HL-60 (cell line): ENCODE data around the gene POLE.

ENCODE experiments used
- DNase-seq, 2 experiments: peaks; one replicate each; pipeline ENCODE4 v3.0.0-alpha.2; 2010 to 2020; ENCODE audit warnings: low read depth in 1 of 2, low spot score in 1 of 2
- H3K27ac ChIP-seq: fragments of 250-450 bp; sonication (Bioruptor Pico); replicated peaks from 2 replicates; pipeline ENCODE4 v1.5.1; 2020; ENCODE audit warnings: mild to moderate bottlenecking, moderate library complexity
- H3K27me3 ChIP-seq: fragments of 250-450 bp; sonication (Bioruptor Pico); 2 replicates; pipeline ENCODE4 v1.5.1; 2021; ENCODE audit warnings: mild to moderate bottlenecking, moderate library complexity; ENCODE audit not compliant: insufficient read depth, poor library complexity, severe bottlenecking
- H3K4me3 ChIP-seq: replicated peaks from 2 replicates; pipeline ENCODE4 v1.5.1; 2011; ENCODE audit warnings: mild to moderate bottlenecking, control low read depth, low read length; ENCODE audit not compliant: insufficient read depth
- CTCF ChIP-seq: IDR thresholded peaks from one replicate; pipeline ENCODE4 v1.5.1; 2011; ENCODE audit warnings: low read length, control low read depth, inconsistent platforms; ENCODE audit not compliant: insufficient read depth
- GABPA ChIP-seq: IDR thresholded peaks from 2 replicates; pipeline ENCODE4 v1.6.1; 2012; ENCODE audit warnings: low read depth
- POLR2AphosphoS5 ChIP-seq: IDR thresholded peaks from 2 replicates; pipeline ENCODE4 v1.6.1; 2012; ENCODE audit warnings: low read depth
- REST ChIP-seq: IDR thresholded peaks from 2 replicates; pipeline ENCODE4 v1.6.1; 2012; ENCODE audit warnings: low read depth; ENCODE audit not compliant: insufficient replicate concordance
- SPI1 ChIP-seq: IDR thresholded peaks from 2 replicates; pipeline ENCODE4 v1.6.1; 2012; ENCODE audit warnings: low read depth, mild to moderate bottlenecking, borderline replicate concordance

Gene POLE

GRCh38 chr12:132622437-132623071, 64.6 kb downstream of the POLE start:
- Histone ChIP-seq H3K27ac (no peak overlapping the region), H3K27me3 (peaks cover 24% of the 10 kb centered on the region), H3K4me3 (no peak overlapping the region)
- no peak for DNase-seq
- TF ChIP-seq GABPA (no peak), POLR2AphosphoS5 (peak; percentile 31), CTCF (no peak), REST (no peak), SPI1 (no peak)

GRCh38 chr12:132621657-132622435, 65.3 kb downstream of the POLE start:
- H3K27me3 ChIP-seq: peaks cover 28% of the 10 kb centered on the region
- no peak for TF ChIP-seq GABPA
- TF ChIP-seq CTCF: no peak
- no peak for DNase-seq

GRCh38 chr12:132620899-132621656, 66.1 kb downstream of the POLE start:
- DNase-seq: no peak
- H3K27me3 ChIP-seq: peaks cover 28% of the 10 kb centered on the region
- no peak overlapping the region for H3K27ac ChIP-seq
- no peak overlapping the region for H3K4me3 ChIP-seq
- TF ChIP-seq POLR2AphosphoS5 (peak; percentile 26; the same call in 1 of the 2 replicates), CTCF (no peak), SPI1 (no peak), REST (no peak), GABPA (no peak)

More at GRCh38 chr12:132621657-132622435, 65.3 kb downstream of the POLE start:
- Histone ChIP-seq H3K27ac (no peak overlapping the region), H3K4me3 (no peak overlapping the region)
